NB4 (cell line): ENCODE measurements around the gene KRT3.

Experiments used
- CTCF ChIP-seq: IDR thresholded peaks from one replicate; pipeline ENCODE4 v1.5.1; 2012; ENCODE audit warnings: low read depth, low read length
- MAX ChIP-seq: IDR thresholded peaks from 2 replicates; pipeline ENCODE4 v1.6.1; 2011; ENCODE audit warnings: low read depth, low read length

GRCh38 chr12:52832451-52832850, 36.5 kb upstream of the KRT3 start:
- TF ChIP-seq CTCF (no peak), MAX (no peak)
